Kidney (tissue), 22 donors: Measurements from ENCODE around the gene ANXA4. TPM values are rescaled to one million over a fixed set of nuclear protein-coding genes. Genes with fewer than 3 reads are reported as not detected.

ENCODE experiments used
- DNase-seq, 5 donors: peaks; one replicate each; pipeline ENCODE4 v3.0.0-alpha.2; 2013 to 2020
- FAIRE-seq: peaks from 2 replicates; lab custom pipeline; 2012; peaks lifted over from hg19 to GRCh38; lab: Jason Lieb, UNC
- H3K27ac ChIP-seq, 2 donors: one replicate each; pipeline ENCODE4 v1.7.0; 2013; ENCODE audit warnings: low read depth in 2 of 2, low read length in 2 of 2, inconsistent platforms in 1 of 2
- H3K27me3 ChIP-seq: one replicate; pipeline ENCODE4 v1.7.1; 2013; ENCODE audit warnings: low read length, inconsistent platforms; ENCODE audit not compliant: control insufficient read depth, insufficient read depth
- H3K36me3 ChIP-seq, 3 donors: one replicate each; pipeline versions ENCODE4 v1.7.0 to v1.7.1; 2013; ENCODE audit warnings: low read length in 3 of 3, control low read depth in 1 of 3, inconsistent platforms in 1 of 3; ENCODE audit not compliant: insufficient read depth in 3 of 3, control insufficient read depth in 2 of 3
- H3K4me1 ChIP-seq, 3 donors: one replicate each; pipeline versions ENCODE4 v1.7.0 to v1.7.1; 2013; ENCODE audit warnings: low read length in 3 of 3, inconsistent platforms in 1 of 3, low read depth in 1 of 3; ENCODE audit not compliant: control insufficient read depth in 2 of 3, insufficient read depth in 2 of 3
- H3K4me3 ChIP-seq, 3 donors: one replicate each; pipeline versions ENCODE4 v1.7.0 to v1.8.1; 2013; ENCODE audit warnings: low read length in 3 of 3, control low read depth in 1 of 3, inconsistent platforms in 1 of 3
- H3K9ac ChIP-seq, 3 donors: one replicate each; pipeline versions ENCODE4 v1.7.0 to v1.7.1; 2013; ENCODE audit warnings: low read length in 3 of 3, control low read depth in 1 of 3, inconsistent platforms in 1 of 3
- H3K9me3 ChIP-seq, 3 donors: one replicate each; pipeline versions ENCODE4 v1.7.0 to v1.7.1; 2013; ENCODE audit warnings: low read length in 3 of 3, control low read depth in 1 of 3, inconsistent platforms in 1 of 3; ENCODE audit not compliant: control insufficient read depth in 2 of 3, insufficient read depth in 1 of 3
- intact Hi-C: fragments of 100-400 bp; cut with DNase I; formaldehyde crosslinking; loops from one replicate; pipeline ENCODE4 v1.11.1; 2022
- long read RNA-seq, 10 donors: library from polyadenylated mRNA in 1 of 10; unstranded in 1 of 10; transcript quantifications; one replicate each; pipeline ENCODE4 v2.0.0 and lab custom pipeline, GENCODE V29; 2021 to 2026
- polyA plus RNA-seq: library from polyadenylated mRNA; stranded (reverse); fragments of 350-450 nt; fragmentation: Illumina TruSeq; extraction: RNeasy Lipid Tissue Mini Kit (QIAGEN cat#74804); gene quantifications from one replicate; pipeline ENCODE4 v1.2.3, GENCODE V29; 2014; ENCODE audit warnings: low read depth, low replicate concordance; ENCODE audit not compliant: insufficient read depth
- total RNA-seq: library from RNA; stranded (reverse); fragmentation: NEBNext Ultra II Directional; extraction: Animal tissue kit (Norgen Biotek cat#: 25700); gene quantifications from one replicate; pipeline ENCODE4 v1.2.1, GENCODE V29; 2021
- TF ChIP-seq, protein P1 (sequence below): IDR thresholded peaks from 3 replicates; pipeline ENCODE4 v1.5.1; 2012; ENCODE audit warnings: mild to moderate bottlenecking, moderate library complexity, borderline replicate concordance; ENCODE audit not compliant: insufficient read depth; ENCODE audit errors: extremely low read depth
- donor health status: control.
- donor health status: control.
- donor health status: control.
- donor health status: control.
- donor health status: control.
- donor health status: DM: yes; HTN: yes; CAD: no.
- donor health status: Normal renal cell carcinoma (clear cell type).

The ANXA4 gene
- total RNA-seq (287 TPM), polyA plus RNA-seq (168 TPM)
- long read RNA-seq, donor 1, transcript ANXA4-201 (13 exons, 2,799 nt): major isoform, 23 of 87 reads
- long read RNA-seq, donor 1, partial matches to known transcripts: 49 of 87 reads
- long read RNA-seq, donor 1, other reads (novel, unspliced or antisense): 13 of 87 reads
- long read RNA-seq, donor 2, full-length matches to known transcripts: 59 of 83 reads
- long read RNA-seq, donor 2, partial matches to known transcripts: 24 of 83 reads
- long read RNA-seq, donor 2, other reads (novel, unspliced or antisense): 0 of 83 reads
- long read RNA-seq, donor 3, full-length matches to known transcripts: 53 of 255 reads
- long read RNA-seq, donor 3, partial matches to known transcripts: 157 of 255 reads
- long read RNA-seq, donor 3, other reads (novel, unspliced or antisense): 45 of 255 reads
- long read RNA-seq, donor 4, transcript ANXA4-201 (13 exons, 2,799 nt): major isoform, 34 of 104 reads
- long read RNA-seq, donor 4, partial matches to known transcripts: 50 of 104 reads
- long read RNA-seq, donor 4, other reads (novel, unspliced or antisense): 19 of 104 reads
- long read RNA-seq, donor 5, partial matches to known transcripts: 6 of 8 reads
- long read RNA-seq, donor 5, other reads (novel, unspliced or antisense): 0 of 8 reads
- long read RNA-seq, donor 6, full-length matches to known transcripts: 58 of 351 reads
- long read RNA-seq, donor 6, partial matches to known transcripts: 236 of 351 reads
- long read RNA-seq, donor 6, other reads (novel, unspliced or antisense): 57 of 351 reads
- long read RNA-seq, donor 7, full-length matches to known transcripts: 167 of 223 reads
- long read RNA-seq, donor 7, partial matches to known transcripts: 30 of 223 reads
- long read RNA-seq, donor 7, other reads (novel, unspliced or antisense): 26 of 223 reads
- long read RNA-seq, donor 8, full-length matches to known transcripts: 21 of 112 reads
- long read RNA-seq, donor 8, partial matches to known transcripts: 77 of 112 reads
- long read RNA-seq, donor 8, other reads (novel, unspliced or antisense): 14 of 112 reads
- long read RNA-seq, donor 9, full-length matches to known transcripts: 14 of 56 reads
- long read RNA-seq, donor 9, partial matches to known transcripts: 35 of 56 reads
- long read RNA-seq, donor 9, other reads (novel, unspliced or antisense): 7 of 56 reads
- long read RNA-seq, donor 10, full-length matches to known transcripts: 31 of 134 reads
- long read RNA-seq, donor 10, partial matches to known transcripts: 74 of 134 reads
- long read RNA-seq, donor 10, other reads (novel, unspliced or antisense): 29 of 134 reads

DNA sequence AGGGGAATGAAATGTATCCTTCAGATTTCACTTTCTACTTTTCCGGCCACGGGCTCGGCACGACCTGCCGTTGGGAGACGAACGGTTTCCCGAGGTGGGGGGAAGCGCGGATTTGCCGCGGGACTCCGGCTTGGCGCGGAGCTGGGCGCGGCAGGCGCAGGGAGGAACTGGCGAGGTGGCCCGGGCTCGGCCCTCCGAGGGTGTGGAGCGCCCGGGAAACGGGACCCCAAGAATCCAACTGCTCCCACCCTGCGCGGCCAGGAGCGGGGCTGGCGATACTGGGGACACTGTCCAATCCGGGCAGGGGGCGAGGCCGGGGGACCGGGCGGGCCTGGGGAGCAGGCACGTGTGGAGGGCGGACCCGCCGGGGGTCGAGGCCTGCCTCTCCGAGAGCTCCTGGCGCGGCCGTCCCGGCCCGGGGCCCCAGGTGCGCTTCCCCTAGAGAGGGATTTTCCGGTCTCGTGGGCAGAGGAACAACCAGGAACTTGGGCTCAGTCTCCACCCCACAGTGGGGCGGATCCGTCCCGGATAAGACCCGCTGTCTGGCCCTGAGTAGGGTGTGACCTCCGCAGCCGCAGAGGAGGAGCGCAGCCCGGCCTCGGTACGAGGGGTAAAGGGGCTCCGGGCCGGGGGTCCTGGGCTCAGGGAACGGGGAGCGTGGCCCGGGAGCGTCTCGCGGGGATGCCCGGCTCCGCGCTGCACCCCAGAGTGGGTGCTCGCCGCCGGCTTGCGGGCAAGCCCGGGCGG, at the start of gene ANXA4:
ANXA4 (plus strand) TSS at position 560 of the 747 bp plus-strand sequence. CDS start 39,432 bp downstream, outside the sequence.
- Histone ChIP-seq H3K4me1 (peaks cover 0 to 9% (median 0%) of the 10 kb centered on the region in 3 donors), H3K36me3 (no peaks in the 10 kb centered on the region), H3K27ac (peak within 1 kb of the TSS; percentile 84 to 95), H3K27me3 (no peaks in the 10 kb centered on the region), H3K9ac (peak within 1 kb of the TSS; percentile 70 to 85 (median 80)), H3K9me3 (no peaks in the 10 kb centered on the region), H3K4me3 (peak within 1 kb of the TSS; percentile 75 to 92 (median 82))
- intact Hi-C loops: no loop called here
- no peak for FAIRE-seq
- peak; percentile 87 to 95 (median 89) for DNase-seq
- TF ChIP-seq, protein P1, sequence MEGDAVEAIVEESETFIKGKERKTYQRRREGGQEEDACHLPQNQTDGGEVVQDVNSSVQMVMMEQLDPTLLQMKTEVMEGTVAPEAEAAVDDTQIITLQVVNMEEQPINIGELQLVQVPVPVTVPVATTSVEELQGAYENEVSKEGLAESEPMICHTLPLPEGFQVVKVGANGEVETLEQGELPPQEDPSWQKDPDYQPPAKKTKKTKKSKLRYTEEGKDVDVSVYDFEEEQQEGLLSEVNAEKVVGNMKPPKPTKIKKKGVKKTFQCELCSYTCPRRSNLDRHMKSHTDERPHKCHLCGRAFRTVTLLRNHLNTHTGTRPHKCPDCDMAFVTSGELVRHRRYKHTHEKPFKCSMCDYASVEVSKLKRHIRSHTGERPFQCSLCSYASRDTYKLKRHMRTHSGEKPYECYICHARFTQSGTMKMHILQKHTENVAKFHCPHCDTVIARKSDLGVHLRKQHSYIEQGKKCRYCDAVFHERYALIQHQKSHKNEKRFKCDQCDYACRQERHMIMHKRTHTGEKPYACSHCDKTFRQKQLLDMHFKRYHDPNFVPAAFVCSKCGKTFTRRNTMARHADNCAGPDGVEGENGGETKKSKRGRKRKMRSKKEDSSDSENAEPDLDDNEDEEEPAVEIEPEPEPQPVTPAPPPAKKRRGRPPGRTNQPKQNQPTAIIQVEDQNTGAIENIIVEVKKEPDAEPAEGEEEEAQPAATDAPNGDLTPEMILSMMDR: no peak

DNA sequence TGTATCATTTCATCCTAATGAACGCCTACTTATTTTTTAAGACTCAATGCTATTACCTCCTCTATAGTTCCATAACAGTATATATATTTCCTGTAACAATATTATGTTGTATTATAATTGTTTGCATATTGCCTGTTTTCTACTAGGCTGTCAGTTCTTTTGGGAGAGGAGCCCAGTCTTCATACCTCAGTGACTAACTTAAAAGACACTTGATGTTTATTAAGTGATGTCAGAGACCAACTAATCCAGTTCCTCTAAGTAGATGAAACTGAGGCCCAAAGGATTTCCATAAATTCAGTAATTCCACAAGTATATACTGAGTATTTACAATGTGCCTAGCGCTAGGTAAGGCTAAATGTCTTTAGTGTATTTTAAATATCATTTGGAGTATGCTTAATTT, 49.5 kb upstream of the ANXA4 start:
- Histone ChIP-seq H3K27ac (no peak overlapping the region), H3K36me3 (no peaks in the 10 kb centered on the region), H3K4me3 (no peak overlapping the region), H3K27me3 (no peaks in the 10 kb centered on the region), H3K9me3 (no peaks in the 10 kb centered on the region), H3K4me1 (peaks cover 0 to 3% (median under 1%) of the 10 kb centered on the region in 3 donors), H3K9ac (no peak overlapping the region)
- intact Hi-C loops: no loop called here
- TF ChIP-seq, protein P1: no peak
- FAIRE-seq: no peak
- no peak for DNase-seq
